Measurements from ENCODE around the gene KLHL6.

KLHL6 gene

DNA sequence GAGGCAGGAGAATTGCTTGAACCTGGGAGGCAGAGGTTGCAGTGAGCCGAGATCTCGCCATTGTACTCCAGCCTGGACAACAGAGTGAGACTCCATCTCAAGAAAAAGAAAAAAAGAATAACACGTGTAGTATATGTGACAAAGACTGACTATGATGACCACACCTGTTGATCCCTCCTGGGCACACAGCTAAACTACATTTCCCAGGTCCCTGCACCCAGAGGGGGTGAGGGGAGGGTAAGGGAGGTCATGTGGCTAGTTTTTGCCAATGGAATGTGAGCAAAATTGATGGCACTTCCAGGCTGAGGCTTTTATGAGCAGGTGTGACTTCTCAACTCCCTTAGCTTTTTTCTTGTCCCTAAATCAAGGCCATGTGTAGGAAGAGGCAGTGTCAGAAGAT is 58.2 kb downstream of the KLHL6 start:
- no peak for TF ChIP-seq CTCF (IDR thresholded peaks at IDR 0.05; ENCODE audit: insufficient read depth, low read length, poor library complexity, severe bottlenecking)
- TF ChIP-seq EZH2phosphoT487 (conservative IDR thresholded peaks at IDR 0.05; ENCODE audit: low read length), result no peak
- no peak overlapping the region for H3K4me3 ChIP-seq (ENCODE audit: insufficient read depth, low read length, poor library complexity, severe bottlenecking)
- no peak overlapping the region for H3K9ac ChIP-seq (ENCODE audit: low read length)
- H3K4me2 ChIP-seq (ENCODE audit: low read depth, low read length, poor library complexity, severe bottlenecking), result no peak overlapping the region
- peaks cover 12% of the 10 kb centered on the region; the same call in 1 of the 2 replicates for H3F3A ChIP-seq (ENCODE audit: insufficient read depth)
- no peaks in the 10 kb centered on the region for H3K9me2 ChIP-seq (replicated peaks; ENCODE audit: insufficient read depth, low read length)
- peaks cover 53% of the 10 kb centered on the region for H3K36me3 ChIP-seq (ENCODE audit: low read length)
- H4K20me1 ChIP-seq (ENCODE audit: low read depth, low read length), result no peaks in the 10 kb centered on the region
- no peaks in the 10 kb centered on the region for H3K9me3 ChIP-seq (ENCODE audit: insufficient read depth, low read length)
- no peak overlapping the region for H2AFZ ChIP-seq (ENCODE audit: low read depth, low read length, severe bottlenecking)
- no peak overlapping the region for H3K27ac ChIP-seq (ENCODE audit: low read depth, low read length)
- peaks cover 18% of the 10 kb centered on the region; the same call in 1 of the 2 replicates for H3K79me2 ChIP-seq (ENCODE audit: insufficient read depth, low read length)
- no peaks in the 10 kb centered on the region for H3K27me3 ChIP-seq (ENCODE audit: low read length)

- Histone ChIP-seq H3K4me3 (ENCODE audit: insufficient read depth, low read length, poor library complexity, severe bottlenecking) (no peak overlapping the region), H3K9me2 (replicated peaks; ENCODE audit: insufficient read depth, low read length) (no peaks in the 10 kb centered on the region), H3K9ac (ENCODE audit: low read length) (no peak overlapping the region), H3K4me2 (ENCODE audit: low read depth, low read length, poor library complexity, severe bottlenecking) (no peak overlapping the region), H3K9me3 (ENCODE audit: insufficient read depth, low read length) (no peaks in the 10 kb centered on the region), H3K79me2 (ENCODE audit: insufficient read depth, low read length) (peaks cover 10% of the 10 kb centered on the region; the same call in 1 of the 2 replicates), H4K20me1 (ENCODE audit: low read depth, low read length) (no peaks in the 10 kb centered on the region), H2AFZ (ENCODE audit: low read depth, low read length, severe bottlenecking) (no peak overlapping the region), H3K27ac (ENCODE audit: low read depth, low read length) (no peak overlapping the region), H3K36me3 (ENCODE audit: low read length) (peaks cover 61% of the 10 kb centered on the region), H3K27me3 (ENCODE audit: low read length) (no peaks in the 10 kb centered on the region), H3F3A (ENCODE audit: insufficient read depth) (peaks cover 12% of the 10 kb centered on the region; the same call in 1 of the 2 replicates)
- TF ChIP-seq CTCF (IDR thresholded peaks at IDR 0.05; ENCODE audit: insufficient read depth, low read length, poor library complexity, severe bottlenecking) (no peak), EZH2phosphoT487 (conservative IDR thresholded peaks at IDR 0.05; ENCODE audit: low read length) (no peak)
Measured at GRCh38 chr3:183496311-183496710, 59.2 kb downstream of the KLHL6 start.

DNA sequence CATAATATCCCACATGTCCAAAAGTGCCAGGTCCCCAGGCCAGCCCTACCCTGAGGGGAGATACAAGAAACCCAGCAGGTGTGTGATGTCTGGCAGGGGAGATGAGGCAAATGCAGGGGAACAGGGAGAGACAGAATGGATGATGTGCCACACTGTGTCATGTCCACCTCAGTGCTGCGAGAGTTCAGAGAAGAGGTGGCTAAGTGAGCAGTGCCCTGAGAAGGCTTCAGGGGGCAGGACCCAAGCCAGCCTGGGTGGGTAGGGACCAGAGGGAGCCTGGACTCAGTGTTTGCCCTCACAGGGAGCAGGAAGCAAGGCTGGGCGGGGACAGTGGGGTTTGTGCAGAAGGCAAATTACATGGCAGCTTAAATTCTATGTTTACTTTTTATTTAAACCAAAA is 61.2 kb downstream of the KLHL6 start:
- H4K20me1 ChIP-seq (ENCODE audit: low read depth, low read length), result no peaks in the 10 kb centered on the region
- H3K36me3 ChIP-seq (ENCODE audit: low read length), result peaks cover 55% of the 10 kb centered on the region
- peaks cover 20% of the 10 kb centered on the region for H3F3A ChIP-seq (ENCODE audit: insufficient read depth)
- H3K79me2 ChIP-seq (ENCODE audit: insufficient read depth, low read length), result no peaks in the 10 kb centered on the region; the same call in 1 of the 2 replicates
- H3K9me2 ChIP-seq (replicated peaks; ENCODE audit: insufficient read depth, low read length), result no peaks in the 10 kb centered on the region
- no peak overlapping the region for H3K27ac ChIP-seq (ENCODE audit: low read depth, low read length)
- H3K27me3 ChIP-seq (ENCODE audit: low read length), result no peaks in the 10 kb centered on the region
- H3K9ac ChIP-seq (ENCODE audit: low read length), result no peak overlapping the region
- no peak overlapping the region for H2AFZ ChIP-seq (ENCODE audit: low read depth, low read length, severe bottlenecking)
- TF ChIP-seq EZH2phosphoT487 (conservative IDR thresholded peaks at IDR 0.05; ENCODE audit: low read length), result no peak
- H3K4me2 ChIP-seq (ENCODE audit: low read depth, low read length, poor library complexity, severe bottlenecking), result no peak overlapping the region
- no peak overlapping the region for H3K4me3 ChIP-seq (ENCODE audit: insufficient read depth, low read length, poor library complexity, severe bottlenecking)
- no peaks in the 10 kb centered on the region for H3K9me3 ChIP-seq (ENCODE audit: insufficient read depth, low read length)

- Histone ChIP-seq H3K36me3 (ENCODE audit: low read length) (peaks cover 50% of the 10 kb centered on the region), H3K79me2 (ENCODE audit: insufficient read depth, low read length) (no peaks in the 10 kb centered on the region; the same call in 1 of the 2 replicates), H3K9me3 (ENCODE audit: insufficient read depth, low read length) (no peaks in the 10 kb centered on the region), H3K9me2 (replicated peaks; ENCODE audit: insufficient read depth, low read length) (no peaks in the 10 kb centered on the region), H2AFZ (ENCODE audit: low read depth, low read length, severe bottlenecking) (no peak overlapping the region), H3F3A (ENCODE audit: insufficient read depth) (peaks cover 20% of the 10 kb centered on the region), H3K27ac (ENCODE audit: low read depth, low read length) (no peak overlapping the region), H3K27me3 (ENCODE audit: low read length) (no peaks in the 10 kb centered on the region), H3K9ac (ENCODE audit: low read length) (no peak overlapping the region), H3K4me2 (ENCODE audit: low read depth, low read length, poor library complexity, severe bottlenecking) (no peak overlapping the region), H3K4me3 (ENCODE audit: insufficient read depth, low read length, poor library complexity, severe bottlenecking) (no peak overlapping the region), H4K20me1 (ENCODE audit: low read depth, low read length) (no peaks in the 10 kb centered on the region)
- TF ChIP-seq EZH2phosphoT487 (conservative IDR thresholded peaks at IDR 0.05; ENCODE audit: low read length) (no peak), CTCF (IDR thresholded peaks at IDR 0.05; ENCODE audit: insufficient read depth, low read length, poor library complexity, severe bottlenecking) (no peak)
Measured at GRCh38 chr3:183493296-183494045, 62.0 kb downstream of the KLHL6 start.

Data from SU-DHL-6 (cell line).